GM23248 (cell line): ENCODE data around the gene WDR73.

Experiments
- EZH2 ChIP-seq: fragments of 200-600 bp; sonication (generic); IDR thresholded peaks from 2 replicates; pipeline ENCODE4 v1.6.1; 2018; ENCODE audit warnings: antibody characterized with exemption, mild to moderate bottlenecking; ENCODE audit not compliant: insufficient read depth, poor library complexity, severe bottlenecking
- EZH2phosphoT487 ChIP-seq: fragments of 200-600 bp; sonication (generic); IDR thresholded peaks from 2 replicates; pipeline ENCODE4 v1.6.1; 2018; ENCODE audit warnings: antibody characterized with exemption, moderate library complexity, mild to moderate bottlenecking, low read depth; ENCODE audit not compliant: insufficient read depth

GRCh38 chr15:84608707-84609284 lies 45.3 kb downstream of the WDR73 start:
- TF ChIP-seq EZH2: no peak
- no peak for TF ChIP-seq EZH2phosphoT487
